Measurements from ENCODE around the gene GMIP. TPM values are rescaled to one million over a fixed set of nuclear protein-coding genes. Genes with fewer than 3 reads are reported as not detected.

GMIP gene, protein sequence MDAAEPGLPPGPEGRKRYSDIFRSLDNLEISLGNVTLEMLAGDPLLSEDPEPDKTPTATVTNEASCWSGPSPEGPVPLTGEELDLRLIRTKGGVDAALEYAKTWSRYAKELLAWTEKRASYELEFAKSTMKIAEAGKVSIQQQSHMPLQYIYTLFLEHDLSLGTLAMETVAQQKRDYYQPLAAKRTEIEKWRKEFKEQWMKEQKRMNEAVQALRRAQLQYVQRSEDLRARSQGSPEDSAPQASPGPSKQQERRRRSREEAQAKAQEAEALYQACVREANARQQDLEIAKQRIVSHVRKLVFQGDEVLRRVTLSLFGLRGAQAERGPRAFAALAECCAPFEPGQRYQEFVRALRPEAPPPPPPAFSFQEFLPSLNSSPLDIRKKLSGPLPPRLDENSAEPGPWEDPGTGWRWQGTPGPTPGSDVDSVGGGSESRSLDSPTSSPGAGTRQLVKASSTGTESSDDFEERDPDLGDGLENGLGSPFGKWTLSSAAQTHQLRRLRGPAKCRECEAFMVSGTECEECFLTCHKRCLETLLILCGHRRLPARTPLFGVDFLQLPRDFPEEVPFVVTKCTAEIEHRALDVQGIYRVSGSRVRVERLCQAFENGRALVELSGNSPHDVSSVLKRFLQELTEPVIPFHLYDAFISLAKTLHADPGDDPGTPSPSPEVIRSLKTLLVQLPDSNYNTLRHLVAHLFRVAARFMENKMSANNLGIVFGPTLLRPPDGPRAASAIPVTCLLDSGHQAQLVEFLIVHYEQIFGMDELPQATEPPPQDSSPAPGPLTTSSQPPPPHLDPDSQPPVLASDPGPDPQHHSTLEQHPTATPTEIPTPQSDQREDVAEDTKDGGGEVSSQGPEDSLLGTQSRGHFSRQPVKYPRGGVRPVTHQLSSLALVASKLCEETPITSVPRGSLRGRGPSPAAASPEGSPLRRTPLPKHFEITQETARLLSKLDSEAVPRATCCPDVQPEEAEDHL
- 4.4 and 9.1 TPM in 2 replicates for total RNA-seq

DNA sequence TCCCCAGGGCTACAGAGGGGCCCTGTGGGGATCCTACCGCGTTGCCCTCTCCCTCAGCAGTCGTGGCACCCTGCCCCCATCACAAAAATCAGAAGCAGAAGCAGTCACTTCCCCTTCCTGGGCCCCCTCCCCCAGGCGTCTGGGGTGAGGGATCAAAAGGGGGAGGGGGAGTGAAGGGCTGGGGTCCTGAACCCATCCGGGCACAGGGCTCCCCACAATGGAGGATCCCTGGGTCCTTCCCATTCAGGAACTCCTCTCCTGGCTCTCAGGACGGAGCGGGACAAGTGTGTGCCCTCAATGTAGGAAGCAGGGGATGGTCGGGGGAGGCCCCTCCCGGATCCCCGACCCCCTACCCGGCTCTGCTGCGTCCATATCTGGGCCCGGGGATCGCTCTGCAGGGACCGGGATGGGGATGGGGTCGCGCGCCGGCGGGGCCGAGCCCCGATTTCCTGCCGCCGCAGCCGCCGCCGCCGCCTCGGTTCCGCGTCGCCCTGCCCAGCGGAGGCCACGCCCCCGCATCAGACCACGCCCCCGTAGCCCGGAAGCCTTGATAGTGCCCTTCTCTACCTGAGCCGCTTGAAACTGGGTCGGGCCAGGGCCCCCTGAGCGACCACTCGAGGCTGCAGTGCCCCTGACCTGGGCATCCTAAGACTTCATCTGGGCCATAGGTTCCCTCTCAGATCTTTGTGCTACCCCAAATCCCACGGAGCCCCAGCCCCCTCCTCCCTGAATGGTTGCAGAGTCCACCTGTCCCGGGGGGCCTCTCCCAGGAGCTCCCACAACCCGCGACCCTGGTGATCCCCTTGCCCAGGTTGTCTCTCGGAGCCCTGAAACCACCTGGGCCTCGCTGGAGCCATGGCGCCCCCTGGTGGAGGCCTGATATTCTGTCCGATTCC lies at the start of gene GMIP:
Gene GMIP (minus strand): TSS at position 500 of the 896 bp plus-strand sequence. CDS start 128 bp downstream, at position 372.

DNA sequence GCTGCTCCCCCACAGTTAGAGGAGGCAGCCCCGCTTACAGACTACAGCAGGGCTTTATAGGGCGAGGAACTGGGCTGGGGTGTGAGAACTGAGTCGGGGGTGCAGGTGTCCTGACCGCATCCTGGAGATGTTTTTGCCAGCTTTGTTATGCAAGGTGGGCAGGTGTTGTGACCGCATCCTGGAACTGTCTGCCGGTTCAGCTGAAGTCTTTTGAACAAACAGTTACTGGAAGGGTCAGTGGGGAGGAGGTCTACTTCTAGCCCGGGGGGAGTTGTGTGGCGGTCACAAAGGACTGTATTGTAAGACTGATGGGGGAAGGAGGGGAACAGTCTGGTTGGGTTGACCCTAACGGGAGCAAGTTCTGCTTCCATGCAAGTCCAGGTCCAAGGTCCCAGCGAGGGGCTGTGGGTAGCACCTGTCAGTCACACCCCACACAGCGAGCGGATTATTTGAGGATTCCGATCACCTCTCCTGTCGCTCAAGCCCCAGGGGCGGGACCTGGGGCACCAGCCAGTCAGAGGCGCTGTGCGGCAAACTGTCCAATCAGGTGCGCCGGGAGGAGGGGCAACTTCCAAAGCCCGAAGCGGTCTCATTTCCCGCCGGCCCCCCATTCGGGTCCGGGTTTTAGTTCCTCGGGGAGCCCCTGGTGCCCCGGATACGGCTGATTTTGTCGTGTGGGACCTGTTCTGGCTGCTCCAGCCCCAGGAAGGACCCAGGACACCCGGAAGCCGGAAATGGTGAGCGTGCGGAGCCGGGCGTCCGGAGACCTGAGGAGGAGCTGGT lies 25.0 kb upstream of the GMIP start, which contains the start of gene ZNF101:
Gene ZNF101 (plus strand): TSS at position 610 of the 783 bp plus-strand sequence. CDS start 125 bp downstream, at position 735.

DNA sequence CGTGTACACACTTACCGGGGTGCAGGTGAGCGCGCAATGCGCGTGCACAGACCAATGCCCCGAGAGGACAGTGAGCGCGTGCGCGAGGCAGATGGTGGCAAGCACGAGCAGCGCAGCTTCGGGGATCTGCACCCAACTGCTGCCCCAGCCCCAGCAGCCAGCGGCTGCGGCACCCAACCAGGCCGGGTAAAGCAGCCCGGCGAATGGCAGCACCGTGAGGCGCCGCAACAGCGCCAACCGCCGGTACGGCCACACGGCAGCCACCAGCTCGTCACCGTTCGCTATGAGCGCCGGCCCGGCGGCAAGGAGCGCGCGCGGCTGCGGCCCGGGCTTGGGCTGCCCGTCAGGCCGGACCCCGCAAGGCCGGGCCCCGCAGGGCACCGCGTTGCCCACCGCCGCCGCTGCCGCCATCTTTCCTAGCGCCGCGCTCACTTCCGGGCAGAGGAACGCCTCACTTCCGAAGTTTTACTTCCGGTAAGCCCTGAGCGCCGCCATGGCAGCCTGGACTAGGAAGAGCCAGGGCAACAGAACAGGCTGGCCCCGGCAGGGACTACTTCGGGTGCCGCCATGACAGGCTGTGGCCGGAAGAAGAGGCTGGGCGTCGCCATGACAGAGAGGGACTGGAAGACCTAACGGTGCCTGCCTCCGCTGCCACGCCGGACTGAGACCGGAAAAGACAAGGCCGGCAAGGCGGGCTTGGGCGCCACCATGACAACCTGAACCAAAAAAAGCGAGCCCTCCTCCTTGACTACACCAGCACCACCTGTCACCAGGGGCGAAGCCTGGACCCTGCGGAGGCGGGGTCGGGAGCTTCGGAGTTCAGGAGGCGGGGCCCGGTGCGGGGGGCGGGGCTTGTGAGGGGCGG lies 20.0 kb upstream of the GMIP start, which contains the start of gene ATP13A1:
Gene ATP13A1 (minus strand): TSS at position 421 of the 865 bp plus-strand sequence. CDS start 10 bp downstream, at position 411.

DNA sequence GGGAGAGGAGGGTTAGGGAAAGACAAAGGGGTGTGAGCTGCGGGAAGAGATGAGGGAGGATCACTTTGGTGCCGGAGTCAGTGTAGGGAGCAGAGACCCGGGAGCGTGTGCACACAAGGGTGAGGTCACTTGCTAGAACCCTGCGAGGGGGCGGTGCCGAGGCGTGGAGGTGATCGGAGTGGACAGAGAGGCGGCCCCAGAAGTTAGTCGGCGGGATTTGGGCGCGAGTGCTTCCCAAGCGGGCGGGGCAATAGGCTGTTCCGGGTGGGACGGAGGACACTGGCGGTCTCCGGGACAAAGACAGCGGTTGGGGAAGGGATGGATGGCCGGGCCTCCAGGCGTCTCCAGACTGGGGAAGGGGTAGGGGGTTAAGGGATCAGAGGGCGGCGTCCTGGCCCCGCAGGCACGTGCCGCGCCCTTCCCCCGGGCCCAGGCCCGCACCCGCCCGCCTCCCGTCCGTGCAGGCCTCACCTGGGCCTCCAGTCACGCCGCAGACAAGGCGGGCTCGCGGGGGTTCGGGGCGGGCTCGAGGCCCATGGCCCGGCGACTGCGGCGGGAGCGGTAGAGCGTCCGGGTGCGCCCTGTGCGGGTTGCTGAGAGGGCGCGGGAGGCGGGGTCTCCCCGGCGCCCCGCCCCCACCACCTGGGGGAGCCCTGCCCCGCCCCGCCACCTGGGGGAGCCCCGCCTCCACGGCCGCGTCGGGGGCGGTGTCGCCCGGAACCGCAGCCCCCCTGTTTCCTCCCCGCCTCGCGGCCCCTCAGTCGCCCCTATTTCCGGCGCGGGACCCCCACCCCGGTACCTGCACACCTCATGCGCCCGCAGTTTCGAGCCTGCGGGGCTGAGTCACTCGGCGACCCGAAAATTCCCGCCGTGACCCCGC lies 15.6 kb downstream of the GMIP start, which contains the start of gene LPAR2:
Gene LPAR2 (minus strand): TSS at position 600 of the 880 bp plus-strand sequence. CDS start 945 bp downstream, outside the sequence.

DNA sequence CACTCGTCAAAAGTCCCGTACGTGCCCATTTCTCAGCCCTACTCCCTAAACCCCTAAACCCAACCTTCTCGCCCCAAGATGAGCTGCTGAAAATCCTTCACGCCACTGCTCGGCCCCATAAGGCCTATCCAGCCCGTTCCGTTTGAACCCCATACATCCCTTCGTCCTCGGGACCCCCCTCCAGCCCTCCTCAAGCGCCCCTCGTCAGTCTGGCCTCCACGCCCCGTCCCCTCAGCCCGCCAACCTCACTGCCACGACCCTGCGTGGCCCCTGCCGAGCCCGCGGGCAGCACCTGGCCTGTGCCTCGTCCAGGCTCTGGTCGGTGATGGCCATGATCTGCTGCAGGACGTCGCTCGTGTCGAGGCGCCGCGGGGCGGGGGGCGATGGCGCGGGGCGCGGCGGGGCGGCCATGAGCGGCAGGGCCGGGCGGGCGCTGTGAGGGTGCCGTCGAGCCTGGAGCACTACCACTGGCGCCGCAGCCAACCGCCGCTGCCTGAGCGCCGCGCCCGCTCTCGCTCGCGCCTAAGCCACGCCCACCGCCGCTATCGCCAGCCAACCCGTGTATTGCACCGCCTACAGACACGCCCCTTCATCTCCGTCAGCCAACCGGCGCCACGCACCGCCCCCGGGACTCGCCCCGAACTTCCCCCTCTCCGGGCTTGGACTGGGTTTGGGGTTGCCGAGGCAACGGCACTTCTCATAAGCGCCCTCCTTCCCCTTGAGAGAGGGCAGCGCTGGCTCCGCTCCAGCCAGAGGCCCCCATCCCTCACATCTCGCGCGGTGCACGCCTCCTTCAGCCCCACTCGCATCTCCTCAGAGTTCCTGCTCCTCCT lies 25.0 kb downstream of the GMIP start, which contains the start of gene PBX4:
Gene PBX4 (minus strand): TSS at position 469 of the 833 bp plus-strand sequence. CDS start 58 bp downstream, at position 411.

Other genes with a start within 250 kb of the GMIP start
- 40.5 and 49.6 TPM in 2 replicates for gene GATAD2A, start 238.0 kb downstream of the GMIP start, total RNA-seq
- 2.3 and 4.5 TPM in 2 replicates for gene TSSK6, start 128.1 kb downstream of the GMIP start, total RNA-seq
- gene NDUFA13, start 127.4 kb downstream of the GMIP start, total RNA-seq = 181 TPM in 2 replicates
- 0.33 and 1.0 TPM in 2 replicates for gene YJEFN3, start 114.7 kb downstream of the GMIP start, total RNA-seq
- gene CILP2, start 105.4 kb downstream of the GMIP start, total RNA-seq = under 0.01 and 1.3 TPM in 2 replicates
- 1.2 and 1.6 TPM in 2 replicates for gene PBX4, start 25.0 kb downstream of the GMIP start, total RNA-seq
- gene LPAR2, start 15.4 kb downstream of the GMIP start, total RNA-seq = 1.2 and 2.6 TPM in 2 replicates
- 42.8 and 114 TPM in 2 replicates for gene ATP13A1, start 20.0 kb upstream of the GMIP start, total RNA-seq
- gene ZNF101, start 25.2 kb upstream of the GMIP start, total RNA-seq = 4.6 and 7.1 TPM in 2 replicates
- 5.8 and 7.9 TPM in 2 replicates for gene ZNF14, start 89.5 kb upstream of the GMIP start, total RNA-seq
- gene ZNF506, start 178.1 kb upstream of the GMIP start, total RNA-seq = 11.4 and 20.7 TPM in 2 replicates
- 2.5 and 2.8 TPM in 2 replicates for gene ZNF253, start 222.2 kb upstream of the GMIP start, total RNA-seq

Data from smooth muscle cell of trachea (primary cell).